Esophagus muscularis mucosa (tissue), 4 donors: ENCODE data around the gene TAF3. TPM values are rescaled to one million over a fixed set of nuclear protein-coding genes. Genes with fewer than 3 reads are reported as not detected.
"Not testable (repeated sequence)": the region's sequence is repeated elsewhere in the genome, so short reads cannot be mapped to it uniquely, and the experiment has no call there.

Source experiments
- DNase-seq: peaks from one replicate; pipeline ENCODE4 v3.0.0-alpha.2; 2017; ENCODE audit errors: extremely low spot score
- H3K27ac ChIP-seq, 4 donors: fragments of 200-600 bp; sonication (generic); replicated peaks in 1 of 4; 1 replicate in 3 of 4; 2 replicates in 1 of 4; pipeline ENCODE4 v1.5.1; 2016 to 2019; ENCODE audit warnings: mild to moderate bottlenecking in 1 of 4
- H3K27me3 ChIP-seq, 4 donors: fragments of 200-600 bp; sonication (generic); one replicate each; pipeline versions ENCODE4 v1.5.1 to v1.6.0; 2016 to 2019
- H3K36me3 ChIP-seq, 4 donors: fragments of 200-600 bp; sonication (generic); one replicate each; pipeline ENCODE4 v1.5.1; 2016 to 2019
- H3K4me1 ChIP-seq, 4 donors: fragments of 200-600 bp; sonication (generic); one replicate each; pipeline ENCODE4 v1.5.1; 2016 to 2019
- H3K4me3 ChIP-seq, 4 donors: fragments of 200-600 bp; sonication (generic); 1 replicate in 2 of 4; 2 replicates in 2 of 4; pipeline ENCODE4 v1.5.1; 2016 to 2019; ENCODE audit warnings: mild to moderate bottlenecking in 4 of 4, moderate library complexity in 1 of 4
- H3K9me3 ChIP-seq, 4 donors: fragments of 200-600 bp; sonication (generic); 1 replicate in 3 of 4; 2 replicates in 1 of 4; pipeline ENCODE4 v1.5.1; 2016 to 2019
- CTCF ChIP-seq, 3 experiments: fragments of 200-600 bp in 2 of 3; fragments of 450-650 bp in 1 of 3; sonication (generic) in 2 of 3; IDR thresholded peaks; one replicate each; pipeline ENCODE4 v1.5.1; 2017 to 2019; ENCODE audit warnings: antibody characterized with exemption in 3 of 3, mild to moderate bottlenecking in 2 of 3, moderate library complexity in 1 of 3
- EP300 ChIP-seq: sonication (generic); formaldehyde crosslinking; IDR thresholded peaks from one replicate; pipeline ENCODE4 v1.6.1; 2017; ENCODE audit warnings: antibody characterized with exemption
- POLR2A ChIP-seq: fragments of 450-650 bp; IDR thresholded peaks from one replicate; pipeline ENCODE4 v1.6.1; 2017; ENCODE audit warnings: antibody characterized with exemption, moderate library complexity, mild to moderate bottlenecking, low read depth
- POLR2AphosphoS5 ChIP-seq, 2 donors: sonication (generic); formaldehyde crosslinking; IDR thresholded peaks; one replicate each; pipeline ENCODE4 v1.6.1; 2017; ENCODE audit warnings: antibody characterized with exemption in 2 of 2
- WGBS: methylation state at CpG from one replicate; pipeline ENCODE4 v1.1.5; 2018; 5-methylcytosine and 5-hydroxymethylcytosine counted together
- intact Hi-C: fragments of 100-400 bp; cut with DNase I; formaldehyde crosslinking; loops from one replicate; pipeline ENCODE4 v1.15.1; 2023
- total RNA-seq, 4 donors: library from RNA; depleted of rRNA; stranded (reverse); fragments of >200 nt; gene quantifications; one replicate each; pipeline versions ENCODE4 v1.1.0 to v1.2.1, GENCODE V29; 2016

TAF3 gene
- total RNA-seq = 10 to 100 TPM in 3 of 4 donors, 1 to 10 TPM in 1; 8.8 to 11.2 (median 10.7) TPM

GRCh38 chr10:7818295-7819120 lies at the start of gene TAF3:
Gene TAF3, plus strand, starts transcription at chr10:7818505. Its CDS starts 205 bp downstream, at chr10:7818710.
- Histone ChIP-seq H3K4me1 (peaks cover 17 to 29% (median 18%) of the 10 kb centered on the region in 4 donors), H3K36me3 (peaks cover 0 to 20% (median 3%) of the 10 kb centered on the region in 4 donors), H3K27me3 (no peaks in the 10 kb centered on the region), H3K4me3 (peak within 1 kb of the TSS; percentile 80 to 100 (median 89)), H3K27ac (peak within 1 kb of the TSS; percentile 75 to 79 (median 78)), H3K9me3 (no peaks in the 10 kb centered on the region)
- intact Hi-C loops = loop anchor here (2.0 kb wide), 1 partner anchor 30 kb away; the partner anchor contains the start of gene ATP5F1C
- TF ChIP-seq EP300 (no peak), POLR2AphosphoS5 (IDR thresholded peaks at IDR 0.05) (peak; percentile 87 to 96), POLR2A (no peak)
- peak; percentile 94 for DNase-seq
- under 1% methylated on average over 39 of the region's 77 CpGs for WGBS

- intact Hi-C loops = no loop called here
- Histone ChIP-seq H3K27me3 (no peaks in the 10 kb centered on the region), H3K4me1 (peaks cover 0 to 5% (median 2%) of the 10 kb centered on the region in 4 donors), H3K9me3 (no peaks in the 10 kb centered on the region), H3K27ac (no peak overlapping the region), H3K4me3 (no peak overlapping the region), H3K36me3 (peaks cover 17 to 99% (median 73%) of the 10 kb centered on the region in 4 donors)
- no peak for DNase-seq
- WGBS = 68% methylated on average over 10 of the region's 10 CpGs
- TF ChIP-seq POLR2AphosphoS5 (IDR thresholded peaks at IDR 0.05) (no peak), POLR2A (no peak), EP300 (no peak), CTCF (IDR thresholded peaks at IDR 0.05) (no peak)
Observed at GRCh38 chr10:7773845-7774801, 44.2 kb upstream of the TAF3 start.

GRCh38 chr10:7776777-7777176 lies 41.5 kb upstream of the TAF3 start:
- no peaks in the 10 kb centered on the region for H3K9me3 ChIP-seq
- H3K36me3 ChIP-seq = peaks cover 22 to 95% (median 76%) of the 10 kb centered on the region in 4 donors
- TF ChIP-seq CTCF (IDR thresholded peaks at IDR 0.05) = no peak
- H3K4me1 ChIP-seq = peaks cover 0 to 5% (median 2%) of the 10 kb centered on the region in 4 donors
- 100% methylated on average over 2 of the region's 2 CpGs for WGBS
- H3K27ac ChIP-seq = no peak overlapping the region
- intact Hi-C loops = no loop called here
- DNase-seq = no peak
- H3K4me3 ChIP-seq = no peak overlapping the region
- no peaks in the 10 kb centered on the region for H3K27me3 ChIP-seq

- H3K27me3 ChIP-seq, H3K4me3 ChIP-seq, H3K27ac ChIP-seq, DNase-seq, H3K9me3 ChIP-seq, intact Hi-C loops: not testable (repeated sequence)
- Histone ChIP-seq H3K36me3 (peaks cover 22 to 51% (median 44%) of the 10 kb centered on the region in 4 donors), H3K4me1 (peaks cover 10 to 30% (median 26%) of the 10 kb centered on the region in 4 donors)
- 91% methylated on average over 6 of the region's 6 CpGs for WGBS
Observed at GRCh38 chr10:7782194-7782593, 36.1 kb upstream of the TAF3 start.

GRCh38 chr10:7786430-7786829 lies 31.9 kb upstream of the TAF3 start:
- Histone ChIP-seq H3K9me3 (no peaks in the 10 kb centered on the region), H3K27me3 (no peaks in the 10 kb centered on the region), H3K36me3 (peaks cover 0 to 12% (median 4%) of the 10 kb centered on the region in 4 donors), H3K4me3 (peak overlapping the region in 3 of 4 donors; percentile 85 to 97 (median 94)), H3K27ac (no peak overlapping the region), H3K4me1 (peaks cover 39 to 60% (median 57%) of the 10 kb centered on the region in 4 donors)
- WGBS = 75% methylated on average over 3 of the region's 3 CpGs
- TF ChIP-seq EP300 = no peak
- no peak for DNase-seq
- intact Hi-C loops = no loop called here
